ENCODE measurements around the gene RPL21.
"Not testable (repeated sequence)": the region's sequence is repeated elsewhere in the genome, so short reads cannot be mapped to it uniquely, and the experiment has no call there.

GRCh38 chr13:27300406-27300805 is 49.0 kb downstream of the RPL21 start:
- TF ChIP-seq CTCF (IDR thresholded peaks at IDR 0.05; ENCODE audit: poor library complexity); EZH2 (IDR thresholded peaks at IDR 0.05; ENCODE audit: borderline replicate concordance); EZH2phosphoT487 (IDR thresholded peaks at IDR 0.05; ENCODE audit: low read depth, severe bottlenecking, unreplicated experiment): not testable (repeated sequence)
